OCI-LY7 (cell line): ENCODE data around the gene SULT1C2. TPM values are rescaled to one million over a fixed set of nuclear protein-coding genes. Genes with fewer than 3 reads are reported as not detected.

Source experiments
- BruUV-seq: library from RNA; stranded (reverse); fragments of 400-500 nt; replicated peaks from 2 replicates; lab custom pipeline; 2021; lab: Mats Ljungman, UMichigan
- CTCF ChIA-PET: fragments of 300-600 bp; sonication (Branson Sonifier 250); formaldehyde crosslinking; loops from one replicate; lab custom pipeline; 2022; ENCODE audit warnings: antibody characterized with exemption; ENCODE audit not compliant: unreplicated experiment; lab: Charles Lee
- POLR2A ChIA-PET: fragments of 300-600 bp; sonication (Branson Sonifier 250); formaldehyde crosslinking; loops from one replicate; lab custom pipeline; 2022; ENCODE audit warnings: antibody characterized with exemption; lab: Charles Lee
- DNase-seq: peaks from one replicate; pipeline ENCODE4 v3.0.0-alpha.2; 2015; ENCODE audit warnings: low spot score
- H2AFZ ChIP-seq: fragments of 200-600 bp; sonication (generic), shearing (Covaris generic); 2 replicates; pipeline ENCODE4 v1.6.1; 2014; ENCODE audit warnings: mild to moderate bottlenecking, antibody characterized with exemption, low read length, moderate library complexity
- H3K27ac ChIP-seq: fragments of 200-600 bp; sonication (generic); 2 replicates; pipeline ENCODE4 v1.5.1; 2014; ENCODE audit warnings: mixed run types, low read depth, mild to moderate bottlenecking, moderate library complexity, low read length, inconsistent platforms; ENCODE audit not compliant: poor library complexity, severe bottlenecking
- H3K36me3 ChIP-seq: fragments of 200-600 bp; sonication (generic); 2 replicates; pipeline ENCODE4 v1.6.1; 2014; ENCODE audit warnings: mild to moderate bottlenecking, antibody characterized with exemption, low read length, moderate library complexity, mixed read lengths; ENCODE audit not compliant: insufficient read depth
- H3K4me1 ChIP-seq: fragments of 200-600 bp; sonication (generic); 2 replicates; pipeline ENCODE4 v1.5.1; 2014; ENCODE audit warnings: mild to moderate bottlenecking, low read length; ENCODE audit not compliant: insufficient read depth, poor library complexity, severe bottlenecking
- H3K4me2 ChIP-seq: fragments of 200-600 bp; sonication (generic); 2 replicates; pipeline ENCODE4 v1.6.1; 2014; ENCODE audit warnings: mild to moderate bottlenecking, low read length
- H3K4me3 ChIP-seq: fragments of 200-600 bp; sonication (generic); 2 replicates; pipeline ENCODE4 v1.5.1; 2014; ENCODE audit warnings: mild to moderate bottlenecking, low read depth, low read length; ENCODE audit not compliant: poor library complexity, severe bottlenecking
- H3K79me2 ChIP-seq: fragments of 200-600 bp; sonication (generic); 2 replicates; pipeline ENCODE4 v1.6.1; 2016; ENCODE audit warnings: low read depth, mild to moderate bottlenecking, low read length, moderate library complexity, mixed read lengths; ENCODE audit not compliant: insufficient read depth
- H3K9me2 ChIP-seq: fragments of 200-600 bp; sonication (generic); 2 replicates; pipeline ENCODE4 v1.6.1; 2016; ENCODE audit warnings: mild to moderate bottlenecking, low read length, mixed read lengths; ENCODE audit not compliant: insufficient read depth
- H3K9me3 ChIP-seq: fragments of 200-600 bp; sonication (generic); 2 replicates; pipeline ENCODE4 v1.6.1; 2014; ENCODE audit warnings: mild to moderate bottlenecking, mixed run types, low read length, mixed read lengths
- H4K20me1 ChIP-seq: fragments of 200-600 bp; sonication (generic); 2 replicates; pipeline ENCODE4 v1.6.1; 2014; ENCODE audit warnings: mild to moderate bottlenecking, antibody characterized with exemption, low read length, moderate library complexity, mixed read lengths; ENCODE audit not compliant: insufficient read depth
- CTCF ChIP-seq: fragments of 200-600 bp; sonication (generic); conservative IDR thresholded peaks from 2 replicates; pipeline ENCODE4 v1.5.1; 2014; ENCODE audit warnings: mild to moderate bottlenecking, antibody characterized with exemption, low read length, moderate library complexity, mixed read lengths
- EZH2phosphoT487 ChIP-seq: fragments of 200-600 bp; sonication (generic); IDR thresholded peaks from 2 replicates; pipeline ENCODE4 v1.6.1; 2018; ENCODE audit warnings: low read depth, borderline replicate concordance, mild to moderate bottlenecking, mixed run types, antibody characterized with exemption, low read length, moderate library complexity, mixed read lengths
- intact Hi-C: fragments of 100-400 bp; cut with micrococcal nuclease; formaldehyde crosslinking; loops from one replicate; pipeline ENCODE4 v1.10.0; 2022; ENCODE audit not compliant: unreplicated experiment
- total RNA-seq, 2 experiments: library from RNA; depleted of rRNA in 1 of 2; stranded (reverse); fragments of >200 nt in 1 of 2; shearing (Covaris generic) in 1 of 2; gene quantifications; 2 replicates each; pipeline ENCODE4 v1.2.3, GENCODE V29; 2014 to 2022

The SULT1C2 gene
- total RNA-seq, 2 experiments from 2014 or later, result not detected

DNA sequence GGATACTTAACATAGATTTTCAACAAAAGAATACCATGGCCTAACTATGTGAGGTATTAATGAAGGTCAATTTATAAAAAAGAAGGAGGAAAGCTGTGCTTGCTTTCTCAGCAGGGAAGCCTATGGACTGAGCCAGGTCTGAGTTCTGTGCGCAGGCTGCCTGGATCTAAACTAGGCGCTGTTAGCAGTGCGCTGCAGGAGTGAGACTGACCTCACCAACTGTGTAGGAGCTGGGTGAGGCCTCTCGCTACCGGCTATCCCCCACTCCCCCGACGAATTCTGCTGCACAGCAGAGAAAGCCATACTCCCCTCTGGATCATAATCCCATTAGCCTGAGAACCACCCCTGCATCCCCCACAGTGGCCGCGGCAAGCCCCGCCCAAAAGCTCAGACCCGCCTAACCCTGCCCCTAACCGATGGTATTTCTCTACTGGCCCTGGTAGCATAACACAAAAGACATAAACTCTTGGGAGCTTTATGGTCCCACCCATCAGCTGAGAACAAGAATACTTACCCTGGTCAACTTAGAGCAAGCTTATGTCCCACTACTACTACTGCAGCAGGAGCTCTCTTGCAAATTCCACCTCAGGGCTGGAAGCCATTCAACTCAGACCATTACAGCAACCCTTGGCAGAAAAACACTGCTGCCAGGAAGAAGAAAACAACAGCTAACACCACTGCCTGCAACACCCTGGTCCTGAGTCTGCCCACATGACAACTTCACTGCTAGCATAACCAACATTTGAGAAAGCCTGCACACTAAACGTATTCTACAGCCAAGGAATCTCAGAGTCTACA, 28.0 kb downstream of the SULT1C2 start:
- no peaks in the 10 kb centered on the region for H3K9me2 ChIP-seq
- H3K27ac ChIP-seq, result no peak overlapping the region
- no peak overlapping the region for H3K4me2 ChIP-seq
- H3K9me3 ChIP-seq, result no peaks in the 10 kb centered on the region
- no peaks in the 10 kb centered on the region for H3K4me1 ChIP-seq
- no peak overlapping the region for H3K4me3 ChIP-seq
- H4K20me1 ChIP-seq, result no peaks in the 10 kb centered on the region
- ChIA-PET CTCF (no interaction called here), POLR2A (no interaction called here)
- no peak for TF ChIP-seq CTCF
- no peak for TF ChIP-seq EZH2phosphoT487
- H2AFZ ChIP-seq, result no peak overlapping the region
- no peak for DNase-seq
- H3K79me2 ChIP-seq, result no peaks in the 10 kb centered on the region
- intact Hi-C loops, result no loop called here
- no peaks in the 10 kb centered on the region for H3K36me3 ChIP-seq
- no TSS peak for BruUV-seq

DNA sequence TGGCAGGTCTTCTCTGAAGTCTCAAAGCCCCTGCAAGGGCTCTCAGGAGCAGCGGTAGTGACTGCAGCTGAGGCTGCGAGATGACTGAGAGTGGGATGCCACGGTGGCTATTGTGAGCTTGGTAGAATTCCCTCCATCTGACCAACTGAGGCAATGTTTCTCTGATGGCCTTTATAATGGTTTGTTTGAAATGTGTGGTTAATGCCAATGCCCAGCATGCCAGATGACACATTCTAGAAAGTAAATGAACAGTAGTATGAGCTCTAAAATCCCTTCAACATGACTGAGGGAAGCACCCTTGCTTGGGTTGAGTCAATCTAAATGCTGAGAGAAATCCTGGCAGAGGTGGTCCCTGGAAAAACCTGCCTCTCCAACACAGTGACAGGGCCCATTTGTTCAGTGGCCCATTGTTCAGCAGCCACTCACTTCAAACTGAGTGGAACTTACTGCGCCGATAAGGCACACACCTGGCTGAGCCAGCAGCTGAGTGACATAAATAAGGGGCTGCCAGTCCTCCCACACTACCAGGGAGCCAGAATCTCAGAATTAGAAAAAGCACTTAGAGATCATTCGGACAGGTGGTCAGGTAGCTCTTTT, 31.7 kb downstream of the SULT1C2 start:
- Histone ChIP-seq H2AFZ (no peak overlapping the region), H3K36me3 (no peaks in the 10 kb centered on the region), H3K27ac (no peak overlapping the region), H3K4me2 (no peak overlapping the region), H3K79me2 (no peaks in the 10 kb centered on the region), H3K9me2 (no peaks in the 10 kb centered on the region), H4K20me1 (no peaks in the 10 kb centered on the region), H3K9me3 (no peaks in the 10 kb centered on the region), H3K4me3 (no peak overlapping the region), H3K4me1 (no peaks in the 10 kb centered on the region)
- intact Hi-C loops, result no loop called here
- CTCF ChIA-PET, result no interaction called here
- POLR2A ChIA-PET, result no interaction called here
- no TSS peak for BruUV-seq
- DNase-seq, result no peak
- TF ChIP-seq EZH2phosphoT487 (no peak), CTCF (no peak)

- Histone ChIP-seq H4K20me1 (no peaks in the 10 kb centered on the region), H3K27ac (no peak overlapping the region), H3K79me2 (no peaks in the 10 kb centered on the region), H3K36me3 (no peaks in the 10 kb centered on the region), H3K4me3 (no peak overlapping the region), H3K9me2 (no peaks in the 10 kb centered on the region), H3K9me3 (no peaks in the 10 kb centered on the region), H3K4me2 (no peak overlapping the region), H3K4me1 (no peaks in the 10 kb centered on the region), H2AFZ (no peak overlapping the region)
- CTCF ChIA-PET, result no interaction called here
- POLR2A ChIA-PET, result no interaction called here
- no peak for DNase-seq
- no TSS peak for BruUV-seq
- intact Hi-C loops, result no loop called here
- TF ChIP-seq EZH2phosphoT487, result no peak
- no peak for TF ChIP-seq CTCF
Observed at GRCh38 chr2:108323619-108324018, 34.9 kb downstream of the SULT1C2 start.
